Sigmoid colon (tissue), 4 donors: Measurements from ENCODE around the gene DDX1.

ENCODE experiments used
- EP300 ChIP-seq, 4 donors: sonication (generic); formaldehyde crosslinking; IDR thresholded peaks; one replicate each; pipeline ENCODE4 v1.6.1; 2017; ENCODE audit warnings: antibody characterized with exemption in 4 of 4
- POLR2A ChIP-seq, 2 donors: fragments of 450-650 bp; IDR thresholded peaks; one replicate each; pipeline ENCODE4 v1.6.1; 2016; ENCODE audit warnings: antibody characterized with exemption in 2 of 2, mild to moderate bottlenecking in 2 of 2, moderate library complexity in 2 of 2
- POLR2AphosphoS5 ChIP-seq, 4 donors: sonication (generic); formaldehyde crosslinking; IDR thresholded peaks; one replicate each; pipeline ENCODE4 v1.6.1; 2017; ENCODE audit warnings: antibody characterized with exemption in 4 of 4
- TF ChIP-seq, protein P1 (sequence below), 4 experiments: fragments of 450-650 bp in 3 of 4; fragments of 200-600 bp in 1 of 4; IDR thresholded peaks; one replicate each; pipeline ENCODE4 v1.5.1; 2016 to 2019; ENCODE audit warnings: antibody characterized with exemption in 4 of 4, mild to moderate bottlenecking in 3 of 4, moderate library complexity in 2 of 4

DNA sequence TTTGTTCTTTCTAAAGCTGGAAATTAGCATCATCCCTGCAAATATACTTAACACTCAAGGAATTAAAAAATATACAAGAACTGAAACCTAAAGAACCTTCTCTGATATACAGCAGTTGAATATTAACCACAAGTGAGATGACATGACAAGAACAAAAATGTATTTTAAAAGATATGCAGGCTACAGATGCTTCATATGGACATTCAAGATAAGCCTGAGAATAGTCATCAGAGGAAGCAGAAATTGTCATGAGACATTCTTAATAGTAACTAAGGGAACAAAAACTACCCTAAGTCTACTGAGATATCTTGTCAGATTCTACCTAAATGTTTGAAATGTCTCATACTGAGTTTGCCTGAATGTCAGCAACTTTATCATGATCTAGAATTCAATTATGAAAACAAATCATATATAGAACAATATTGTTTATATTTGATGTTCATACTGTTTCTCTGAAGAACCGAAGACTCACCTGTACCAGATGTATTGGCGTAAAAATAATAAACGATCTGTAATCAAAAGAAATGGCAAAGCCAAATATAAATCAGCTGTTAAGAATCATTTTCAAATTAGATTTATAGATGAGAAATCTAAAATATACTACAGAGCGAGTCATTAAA is 35.2 kb upstream of the DDX1 start:
- TF ChIP-seq POLR2A (IDR thresholded peaks at IDR 0.05): no peak
- TF ChIP-seq, protein P1, sequence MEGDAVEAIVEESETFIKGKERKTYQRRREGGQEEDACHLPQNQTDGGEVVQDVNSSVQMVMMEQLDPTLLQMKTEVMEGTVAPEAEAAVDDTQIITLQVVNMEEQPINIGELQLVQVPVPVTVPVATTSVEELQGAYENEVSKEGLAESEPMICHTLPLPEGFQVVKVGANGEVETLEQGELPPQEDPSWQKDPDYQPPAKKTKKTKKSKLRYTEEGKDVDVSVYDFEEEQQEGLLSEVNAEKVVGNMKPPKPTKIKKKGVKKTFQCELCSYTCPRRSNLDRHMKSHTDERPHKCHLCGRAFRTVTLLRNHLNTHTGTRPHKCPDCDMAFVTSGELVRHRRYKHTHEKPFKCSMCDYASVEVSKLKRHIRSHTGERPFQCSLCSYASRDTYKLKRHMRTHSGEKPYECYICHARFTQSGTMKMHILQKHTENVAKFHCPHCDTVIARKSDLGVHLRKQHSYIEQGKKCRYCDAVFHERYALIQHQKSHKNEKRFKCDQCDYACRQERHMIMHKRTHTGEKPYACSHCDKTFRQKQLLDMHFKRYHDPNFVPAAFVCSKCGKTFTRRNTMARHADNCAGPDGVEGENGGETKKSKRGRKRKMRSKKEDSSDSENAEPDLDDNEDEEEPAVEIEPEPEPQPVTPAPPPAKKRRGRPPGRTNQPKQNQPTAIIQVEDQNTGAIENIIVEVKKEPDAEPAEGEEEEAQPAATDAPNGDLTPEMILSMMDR (IDR thresholded peaks at IDR 0.05): no peak
- no peak for TF ChIP-seq POLR2AphosphoS5 (IDR thresholded peaks at IDR 0.05)
- TF ChIP-seq EP300 (IDR thresholded peaks at IDR 0.05): no peak
